ENCODE results near the gene LRRC8A.
"Not testable (repeated sequence)": the region's sequence is repeated elsewhere in the genome, so short reads cannot be mapped to it uniquely, and the experiment has no call there.

Gene LRRC8A

GRCh38 chr9:128945798-128946501 lies 64.0 kb downstream of the LRRC8A start:
- no peaks in the 10 kb centered on the region for H4K20me1 ChIP-seq
- no peak overlapping the region for H3K4me3 ChIP-seq
- H3K36me3 ChIP-seq = peaks cover 61% of the 10 kb centered on the region
- H3K4me2 ChIP-seq = peak overlapping the region; percentile 92
- H3K4me1 ChIP-seq = peaks cover 28% of the 10 kb centered on the region
- H3K9ac ChIP-seq = no peak overlapping the region
- no peak for TF ChIP-seq Cebpa-rat (IDR thresholded peaks at IDR 0.05)
- H3K27ac ChIP-seq = no peak overlapping the region
- no peaks in the 10 kb centered on the region for H3K27me3 ChIP-seq
- no peaks in the 10 kb centered on the region for H3K9me3 ChIP-seq

GRCh38 chr9:128946571-128947276 lies 64.8 kb downstream of the LRRC8A start:
- Histone ChIP-seq H3K36me3 (peaks cover 59% of the 10 kb centered on the region), H4K20me1 (no peaks in the 10 kb centered on the region), H3K27ac (peak overlapping the region; percentile 94), H3K9me3 (no peaks in the 10 kb centered on the region), H3K9ac (peak overlapping the region; percentile 96), H3K4me2 (peak overlapping the region; percentile 92), H3K27me3 (no peaks in the 10 kb centered on the region), H3K4me3 (peak overlapping the region; percentile 90), H3K4me1 (peaks cover 28% of the 10 kb centered on the region)
- TF ChIP-seq Cebpa-rat (IDR thresholded peaks at IDR 0.05) = no peak

GRCh38 chr9:128947277-128947526 lies 65.3 kb downstream of the LRRC8A start:
- Histone ChIP-seq H3K9ac (peak overlapping the region; percentile 96), H4K20me1 (no peaks in the 10 kb centered on the region), H3K4me2 (peak overlapping the region; percentile 92), H3K36me3 (peaks cover 59% of the 10 kb centered on the region), H3K9me3 (no peaks in the 10 kb centered on the region), H3K27ac (peak overlapping the region; percentile 94), H3K4me3 (peak overlapping the region; percentile 90), H3K4me1 (peaks cover 28% of the 10 kb centered on the region), H3K27me3 (no peaks in the 10 kb centered on the region)
- TF ChIP-seq Cebpa-rat (IDR thresholded peaks at IDR 0.05) = no peak

- no peaks in the 10 kb centered on the region for H3K27me3 ChIP-seq
- no peaks in the 10 kb centered on the region for H4K20me1 ChIP-seq
- TF ChIP-seq Cebpa-rat (IDR thresholded peaks at IDR 0.05) = no peak
- H3K4me3 ChIP-seq = peak within 1 kb of the TSS; percentile 90
- peaks cover 28% of the 10 kb centered on the region for H3K4me1 ChIP-seq
- H3K4me2 ChIP-seq = peak within 1 kb of the TSS; percentile 92
- H3K36me3 ChIP-seq = peaks cover 59% of the 10 kb centered on the region
- H3K9me3 ChIP-seq = no peaks in the 10 kb centered on the region
- peak within 1 kb of the TSS; percentile 94 for H3K27ac ChIP-seq
- peak within 1 kb of the TSS; percentile 96 for H3K9ac ChIP-seq
These were observed 65.8 kb downstream of the LRRC8A start, which contains the start of the genes DOLK and NUP188 for GRCh38 chr9:128947527-128948301. Gene DOLK (minus strand): TSS chr9:128947603. CDS start chr9:128947303, 300 bp downstream. Gene NUP188 (plus strand): TSS chr9:128947699. CDS start chr9:128947720, 21 bp downstream.

GRCh38 chr9:128961403-128961802 lies 79.5 kb downstream of the LRRC8A start:
- H3K9me3 ChIP-seq, H3K27me3 ChIP-seq, H4K20me1 ChIP-seq, H3K4me2 ChIP-seq, H3K27ac ChIP-seq, H3K4me3 ChIP-seq, H3K4me1 ChIP-seq, H3K9ac ChIP-seq: not testable (repeated sequence)
- H3K36me3 ChIP-seq = peaks cover 94% of the 10 kb centered on the region
